ENCODE results near the gene GPR146. TPM values are rescaled to one million over a fixed set of nuclear protein-coding genes. Genes with fewer than 3 reads are reported as not detected.

The GPR146 gene
- total and polyA plus RNA-seq, 9 of the 15 experiments (the other 6 are each of a cell fraction or from before 2014, with no cell fraction given): 0.22 to 3.6 (median 0.64) TPM; not detected in 2

DNA sequence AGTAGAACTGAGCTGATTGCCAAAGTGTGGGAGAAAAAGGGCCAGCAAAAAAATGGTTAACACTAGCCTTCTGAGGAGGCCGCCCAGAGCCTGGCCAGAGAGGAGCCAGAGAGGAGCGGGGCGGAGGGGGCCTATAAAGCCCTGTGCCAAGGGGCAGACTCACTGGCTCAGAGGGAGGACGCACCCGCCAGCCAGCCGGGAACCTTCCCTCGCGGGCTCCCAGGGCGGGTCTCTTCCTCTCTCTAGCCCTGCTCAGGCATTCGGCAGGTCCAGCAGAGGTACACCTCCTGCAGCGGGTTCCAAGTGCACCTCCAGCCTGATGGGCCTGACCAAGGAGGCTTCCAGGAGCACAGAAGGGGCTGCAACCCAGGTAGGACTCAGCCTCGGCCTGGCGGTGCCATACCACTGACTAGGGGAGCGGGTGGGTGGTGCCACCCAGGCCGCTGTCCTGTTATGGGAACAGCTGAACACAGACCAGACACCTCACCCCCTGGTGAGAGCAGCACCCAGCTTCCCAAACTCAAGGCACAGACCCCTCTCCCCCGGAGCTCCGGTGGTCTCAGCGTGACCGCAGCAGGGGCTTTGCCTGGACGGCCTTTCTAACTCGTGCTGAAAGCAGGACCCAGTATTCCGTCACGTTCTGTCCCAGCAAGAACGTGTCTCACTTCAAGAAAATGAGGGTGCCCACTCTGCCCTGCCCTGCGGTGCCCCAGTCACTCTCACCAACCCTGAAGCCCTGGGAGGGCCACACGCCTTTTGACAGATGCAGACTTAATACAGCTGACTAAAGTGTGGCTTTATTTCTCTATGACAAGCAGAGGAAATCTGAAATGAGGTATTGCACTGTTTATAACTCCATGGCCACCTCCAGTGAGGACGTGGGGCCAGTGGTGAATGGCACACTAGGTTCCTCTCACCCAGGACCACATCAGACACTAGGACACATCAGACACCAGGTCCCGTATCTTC lies 43.9 kb downstream of the GPR146 start, which contains the start of gene GPER1:
TSS of gene GPER1 (plus strand) at position 162 of the 969 bp plus-strand sequence. CDS start 3,616 bp downstream, outside the sequence.
- CTCF ChIA-PET (ENCODE audit: low intra/inter-chr PET ratio): interaction anchor here (1.0 kb wide), 1 partner anchor 95 kb away, joined by 4 read pairs; no protein-coding TSS in a partner anchor
- peaks cover 11% of the 10 kb centered on the region; the same call in 1 of the 2 replicates for H4K20me1 ChIP-seq (replicated peaks; ENCODE audit: control insufficient read depth, insufficient read depth, low read length)
- TF ChIP-seq E2F3 (CRISPR knock-in tag; IDR thresholded peaks at IDR 0.05): no peak
- TF ChIP-seq SMARCC2 (IDR thresholded peaks at IDR 0.05; ENCODE audit: low read depth): no peak
- TF ChIP-seq, protein P1, sequence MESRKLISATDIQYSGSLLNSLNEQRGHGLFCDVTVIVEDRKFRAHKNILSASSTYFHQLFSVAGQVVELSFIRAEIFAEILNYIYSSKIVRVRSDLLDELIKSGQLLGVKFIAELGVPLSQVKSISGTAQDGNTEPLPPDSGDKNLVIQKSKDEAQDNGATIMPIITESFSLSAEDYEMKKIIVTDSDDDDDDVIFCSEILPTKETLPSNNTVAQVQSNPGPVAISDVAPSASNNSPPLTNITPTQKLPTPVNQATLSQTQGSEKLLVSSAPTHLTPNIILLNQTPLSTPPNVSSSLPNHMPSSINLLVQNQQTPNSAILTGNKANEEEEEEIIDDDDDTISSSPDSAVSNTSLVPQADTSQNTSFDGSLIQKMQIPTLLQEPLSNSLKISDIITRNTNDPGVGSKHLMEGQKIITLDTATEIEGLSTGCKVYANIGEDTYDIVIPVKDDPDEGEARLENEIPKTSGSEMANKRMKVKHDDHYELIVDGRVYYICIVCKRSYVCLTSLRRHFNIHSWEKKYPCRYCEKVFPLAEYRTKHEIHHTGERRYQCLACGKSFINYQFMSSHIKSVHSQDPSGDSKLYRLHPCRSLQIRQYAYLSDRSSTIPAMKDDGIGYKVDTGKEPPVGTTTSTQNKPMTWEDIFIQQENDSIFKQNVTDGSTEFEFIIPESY (CRISPR knock-in tag; IDR thresholded peaks at IDR 0.05): 0 out of 2 replicates have a peak, but pooled peaks have one; percentile 15
- ATAC-seq (no peak), FAIRE-seq (no peak), DNase-seq (ENCODE audit: extremely low read depth in 1 of 4, low spot score in 3 of 4) (no peak)
- POLR2A ChIA-PET: no interaction called here
- H3K27ac ChIP-seq (ENCODE audit: extremely low read depth, low read depth, low read length): no peak within 1 kb of the TSS
- in situ Hi-C loops (cut with MboI) (loop anchor here (5.0 kb wide), 1 partner anchor 89 kb away; no protein-coding TSS in a partner anchor), intact Hi-C loops (cut with micrococcal nuclease) (loop anchor here (2.0 kb wide), 2 partner anchors 81 to 89 kb away; no protein-coding TSS in a partner anchor)
- H3K9me1 ChIP-seq (ENCODE audit: control insufficient read depth, insufficient read depth, low read length): no peaks in the 10 kb centered on the region
- peaks cover 3 to 53% of the 10 kb centered on the region in 2 experiments; a peak in 3 of 5 replicates for H3K4me1 ChIP-seq (replicated peaks in 1 of 2; ENCODE audit: control insufficient read depth in 2 of 2, insufficient read depth in 2 of 2, low read length in 2 of 2)
- H3K4me3 ChIP-seq: peak within 1 kb of the TSS; percentile 33
- H2AFZ ChIP-seq (ENCODE audit: low read depth, low read length): peak within 1 kb of the TSS; percentile 81
- WGBS (ENCODE audit: insufficient coverage, low coverage, missing lambda C conversion rate): 79% methylated on average over 26 of the region's 28 CpGs
- H3K9me3 ChIP-seq (replicated peaks; ENCODE audit: control insufficient read depth, insufficient read depth, low read depth, low read length): no peaks in the 10 kb centered on the region
- peak within 1 kb of the TSS; percentile 49 to 82; a peak in 3 of 4 replicates for H3K9ac ChIP-seq (ENCODE audit: insufficient read depth in 1 of 2, low read depth in 2 of 2, low read length in 2 of 2)
- no TSS peak for BruUV-seq (replicated peaks)
- 0 out of 3 replicates have a peak, but pooled peaks cover 2% of the 10 kb centered on the region for H3K79me2 ChIP-seq (ENCODE audit: control insufficient read depth, insufficient read depth, low read length)
- peaks cover 4% of the 10 kb centered on the region; the same call in 2 of the 3 replicates for H3K36me3 ChIP-seq (ENCODE audit: control insufficient read depth, insufficient read depth, low read length)
- H3K4me2 ChIP-seq (ENCODE audit: insufficient read depth, low read length): peak within 1 kb of the TSS; percentile 57
- no peaks in the 10 kb centered on the region for H3K27me3 ChIP-seq (ENCODE audit: control insufficient read depth in 2 of 2, insufficient read depth in 2 of 2, low read length in 2 of 2)
